Stimulated activated CD8-positive, alpha-beta memory T cell treated with anti-CD3 and anti-CD28 coated beads, Interleukin-4, amount 100 ng/mL, for 24 hours (primary cell): ENCODE results near the gene C16orf87.
A peak's percentile ranks its signal among the peaks of the same experiment; 100 is the strongest.

Source experiments
- DNase-seq: peaks from one replicate; pipeline ENCODE4 v3.0.0-alpha.2; 2020; ENCODE audit warnings: low read depth

C16orf87 gene

DNA sequence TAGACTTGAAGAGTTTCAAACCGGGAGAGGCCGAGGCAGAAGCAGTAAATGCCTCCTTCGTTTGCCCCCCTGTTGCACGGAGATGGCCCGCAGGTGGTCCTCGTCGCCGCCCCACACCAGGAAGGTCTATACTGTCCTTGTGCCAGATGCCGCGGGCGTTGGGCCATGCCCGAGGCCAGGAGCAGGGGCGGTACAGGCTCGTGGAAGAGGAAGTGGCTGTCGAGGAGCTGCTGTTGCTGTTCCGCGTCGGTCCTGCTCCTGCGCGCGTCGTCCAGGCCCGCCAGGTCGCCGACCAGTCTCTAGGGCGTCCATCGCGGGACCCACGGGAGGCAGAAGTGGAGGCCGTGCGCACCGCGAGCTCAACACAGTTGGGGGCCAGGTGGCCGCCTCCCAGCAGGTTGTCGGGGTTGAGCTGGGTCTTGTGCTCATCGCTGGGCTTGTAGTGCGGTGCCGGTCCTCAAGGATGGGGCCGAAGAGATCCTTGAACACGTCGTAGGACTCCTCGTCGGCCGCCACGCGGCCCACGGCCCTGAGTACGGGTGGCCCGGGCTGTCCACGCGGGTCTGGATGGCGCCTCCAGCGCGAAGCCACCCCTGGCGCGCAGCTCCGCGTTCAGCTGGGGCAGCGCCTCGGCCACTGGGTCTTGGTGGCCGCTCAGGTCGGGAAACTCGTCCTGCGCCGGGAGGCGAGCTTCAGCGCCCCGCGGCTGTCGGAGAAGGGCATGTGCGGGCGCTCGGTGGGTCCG is 13.1 kb upstream of the C16orf87 start:
- DNase-seq = no peak

DNA sequence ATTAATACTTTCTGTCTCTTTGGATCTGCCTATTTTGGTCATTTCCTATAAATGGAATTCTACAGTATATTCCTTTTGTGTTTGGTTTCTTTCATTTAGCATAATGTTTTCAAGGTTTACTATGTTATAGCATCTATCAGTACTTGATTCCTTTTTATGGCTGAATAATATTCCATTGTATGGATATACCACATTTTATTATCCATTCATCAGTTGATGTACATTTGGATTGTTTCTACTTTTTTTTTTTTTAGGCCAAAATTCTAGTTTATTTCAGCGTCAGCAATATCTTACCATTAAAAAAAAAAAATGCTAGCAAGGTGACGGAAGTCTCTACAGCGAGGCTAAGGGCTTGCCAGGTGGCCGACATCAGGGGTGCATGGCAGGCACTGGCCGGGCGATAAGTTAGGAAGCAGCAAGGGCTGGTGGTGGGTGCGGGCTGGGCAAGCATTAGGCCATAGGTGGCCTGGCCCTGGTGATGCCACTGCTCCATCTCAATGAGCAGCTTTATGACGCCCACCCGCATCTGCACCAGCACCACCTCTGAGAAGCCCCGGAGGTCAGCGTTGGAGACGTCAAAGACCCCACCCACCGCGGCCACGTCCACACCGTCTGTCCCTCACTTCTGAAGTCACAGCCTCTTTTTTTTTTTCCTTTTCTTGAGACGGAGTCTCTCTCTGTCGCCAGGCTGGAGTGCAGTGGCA is 11.4 kb upstream of the C16orf87 start:
- no peak for DNase-seq

DNA sequence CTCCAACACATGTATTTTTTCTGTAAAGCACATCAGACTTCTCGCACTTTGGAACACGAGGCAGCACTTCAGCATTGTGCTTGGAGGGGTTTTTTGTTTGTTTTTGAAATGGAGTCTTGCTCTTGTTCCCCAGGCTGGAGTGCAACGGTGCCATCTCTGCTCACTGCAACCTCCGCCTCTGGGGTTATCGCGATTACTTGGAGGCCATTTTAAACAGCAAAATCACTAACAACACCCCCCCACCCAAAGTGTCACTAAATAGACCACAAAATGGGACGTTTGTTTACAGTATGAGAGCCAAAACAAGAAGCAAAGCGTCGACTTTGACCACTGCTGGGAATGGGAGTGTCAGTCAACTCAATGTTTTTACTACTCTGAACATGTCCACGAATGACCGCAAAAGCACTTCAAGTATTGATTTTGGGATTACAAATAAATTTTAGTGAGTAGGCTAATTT is 9.0 kb upstream of the C16orf87 start:
- DNase-seq = no peak

DNA sequence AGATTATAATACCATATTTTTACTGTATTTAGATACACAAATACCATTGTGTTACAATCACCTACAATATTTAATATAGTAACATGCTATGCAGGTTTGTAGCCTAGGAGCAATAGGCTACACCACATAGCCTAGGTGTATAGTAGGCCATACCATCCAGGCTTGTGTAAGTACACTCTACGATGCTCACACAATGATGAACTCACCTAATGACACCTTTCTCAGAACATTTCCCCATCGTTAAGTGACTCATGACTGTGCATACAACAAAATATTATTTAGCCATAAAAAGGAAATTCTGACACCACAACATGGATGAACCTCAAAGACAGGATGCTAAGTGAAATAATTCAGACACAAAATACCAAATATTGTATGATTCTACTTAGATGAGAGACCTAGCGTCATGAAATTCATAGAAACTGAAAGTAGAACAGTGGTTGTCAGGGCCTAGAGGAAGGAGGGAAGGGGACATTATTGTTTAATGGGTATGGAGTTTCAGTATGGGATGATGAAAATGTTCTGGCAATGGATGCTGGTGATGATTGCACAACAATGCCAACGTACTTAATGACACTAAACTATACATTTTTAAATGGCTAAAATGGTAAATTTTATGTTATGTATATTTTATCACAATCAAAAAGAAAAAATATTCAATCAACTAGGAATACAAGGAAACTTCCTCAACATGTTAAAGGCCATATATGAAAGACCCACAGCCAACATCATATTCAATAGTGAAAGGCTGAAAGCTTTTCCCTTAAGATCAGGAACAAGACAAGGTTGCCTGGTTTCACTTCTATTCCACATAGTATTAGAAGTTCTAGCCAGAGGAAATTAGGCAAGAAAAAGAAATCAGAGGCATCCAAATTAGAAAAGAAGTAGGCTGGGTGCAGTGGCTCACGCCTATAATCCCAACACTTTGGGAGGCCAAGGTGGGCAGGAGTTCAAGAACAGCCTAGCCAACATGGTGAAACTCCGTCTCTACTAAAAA is 5.9 kb upstream of the C16orf87 start:
- DNase-seq = no peak

DNA sequence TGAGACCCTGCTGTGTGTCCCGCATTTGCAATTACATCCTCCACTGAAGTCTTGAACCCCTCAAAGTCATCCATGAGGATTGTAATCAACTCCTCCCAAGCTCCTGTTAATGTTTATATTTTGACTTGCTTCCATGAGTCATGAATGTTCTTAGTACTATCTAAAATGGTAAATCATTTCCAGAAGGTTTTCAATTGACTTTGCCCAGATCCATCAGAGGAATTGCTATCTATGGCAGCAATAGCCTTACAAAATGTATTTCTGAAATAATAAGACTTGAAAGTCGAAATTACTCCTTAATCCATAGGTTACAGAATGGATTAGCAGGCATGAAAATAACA is 2.5 kb upstream of the C16orf87 start:
- DNase-seq = no peak

DNA sequence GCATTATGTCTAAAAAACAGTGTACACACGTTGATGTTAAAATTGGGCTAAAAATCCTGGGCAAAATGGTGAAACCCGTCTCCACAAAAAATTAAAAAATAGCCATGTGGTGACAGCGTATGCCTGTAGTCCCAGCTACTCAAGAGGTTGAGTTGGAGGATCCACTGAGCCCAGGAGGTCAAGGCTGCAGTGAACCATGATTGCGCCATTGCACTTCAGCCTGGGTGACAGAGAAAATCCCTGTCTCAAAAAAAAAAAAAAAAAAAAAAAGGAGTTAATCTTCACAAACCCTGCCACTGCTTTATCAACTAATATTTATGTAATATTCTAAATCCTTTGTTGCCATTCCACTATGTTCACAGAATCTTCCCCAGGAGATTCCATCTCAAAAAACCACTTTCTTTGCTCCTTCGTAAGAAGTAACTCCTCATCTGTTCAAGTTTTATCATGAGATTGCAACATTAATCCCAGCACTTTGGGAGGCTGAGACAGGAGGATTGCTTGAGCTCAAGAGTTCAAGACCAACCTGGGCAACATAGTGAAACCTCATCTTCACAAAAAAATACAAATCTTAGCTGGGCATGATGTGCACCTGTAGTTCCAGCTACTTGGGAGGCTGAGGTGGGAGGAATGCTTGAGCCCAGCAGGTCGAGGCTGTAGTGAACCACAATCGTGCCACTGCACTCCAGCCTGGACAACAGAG is 1.9 kb upstream of the C16orf87 start:
- DNase-seq = no peak

DNA sequence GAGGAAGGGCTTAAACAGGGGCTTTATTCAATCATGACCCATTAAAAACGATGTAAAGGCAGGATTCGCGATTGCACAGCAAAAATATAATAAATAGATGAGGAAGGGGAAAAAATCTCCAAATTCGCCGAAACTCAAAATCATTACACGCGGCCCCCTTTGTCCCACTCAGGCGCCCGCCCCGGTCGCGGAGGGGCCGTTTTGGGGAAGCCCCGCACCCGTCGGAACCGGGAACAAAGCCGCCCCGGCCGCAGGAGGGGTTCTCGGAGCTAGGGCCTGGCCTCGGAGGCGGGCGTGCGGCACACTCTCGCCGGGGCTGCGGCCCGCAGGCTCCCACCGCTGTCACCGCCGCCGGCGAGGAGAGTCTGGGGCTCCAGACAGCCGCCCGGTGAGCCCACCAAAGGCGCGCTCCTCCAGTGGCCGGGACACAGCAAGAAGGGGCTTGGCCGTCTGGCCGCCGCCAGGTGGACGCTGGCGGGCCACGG is 521 bp downstream of the C16orf87 start:
- peak; percentile 11 for DNase-seq

DNA sequence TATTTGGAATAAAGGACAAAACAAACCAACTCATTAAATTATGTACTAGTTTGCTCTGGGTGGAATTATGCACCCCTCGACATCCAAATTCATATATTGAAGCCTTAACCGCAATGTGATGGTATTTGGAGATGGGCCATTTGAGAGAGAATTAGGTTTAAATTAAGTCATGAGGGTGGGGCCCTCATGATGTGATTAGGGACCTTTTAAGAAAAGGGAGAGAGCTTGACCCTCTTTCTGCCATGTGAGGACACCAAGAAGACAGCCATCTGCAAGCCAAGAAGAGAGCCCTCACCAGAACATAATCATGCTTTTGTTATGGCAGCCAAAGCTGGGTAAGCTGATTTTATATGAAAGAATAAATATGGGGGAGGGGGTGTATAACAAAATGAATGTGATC is 2.0 kb downstream of the C16orf87 start:
- no peak for DNase-seq

DNA sequence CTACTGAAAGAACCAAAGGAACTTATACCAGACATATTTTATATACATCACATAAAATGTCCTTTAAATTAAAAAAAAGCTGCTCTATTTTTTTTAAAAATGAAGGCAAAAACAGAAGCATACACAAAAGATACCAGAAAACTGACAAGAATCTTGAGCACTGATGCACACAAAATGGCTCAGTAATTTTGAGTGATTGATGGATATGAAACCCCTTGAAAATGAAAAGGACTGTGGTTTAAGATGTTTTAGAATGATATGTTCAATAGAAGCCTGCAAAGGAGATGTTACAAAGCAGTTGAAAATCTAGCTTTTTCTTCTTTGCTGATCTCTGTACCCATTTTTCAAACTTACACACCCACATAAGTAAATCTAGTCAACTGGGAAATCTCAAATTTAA is 2.7 kb downstream of the C16orf87 start:
- DNase-seq = no peak

DNA sequence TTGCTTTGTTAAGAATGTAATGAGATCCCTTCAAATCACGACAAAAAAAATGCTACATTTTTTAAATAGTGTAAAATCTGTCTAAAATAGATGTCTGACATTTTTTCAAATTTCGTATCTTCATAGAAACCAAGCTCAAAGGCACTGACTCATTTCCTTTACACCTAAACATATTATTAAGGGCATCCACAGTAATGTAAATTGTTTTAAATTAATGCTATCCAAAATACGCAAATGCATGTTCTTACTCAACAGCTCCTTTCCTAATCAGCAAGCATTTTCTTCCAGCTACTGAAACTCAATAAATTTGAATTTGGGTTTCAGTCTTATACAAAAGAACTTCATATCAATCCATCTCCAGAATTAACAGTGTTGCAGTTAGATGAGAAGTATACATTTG is 4.3 kb downstream of the C16orf87 start:
- DNase-seq = no peak

DNA sequence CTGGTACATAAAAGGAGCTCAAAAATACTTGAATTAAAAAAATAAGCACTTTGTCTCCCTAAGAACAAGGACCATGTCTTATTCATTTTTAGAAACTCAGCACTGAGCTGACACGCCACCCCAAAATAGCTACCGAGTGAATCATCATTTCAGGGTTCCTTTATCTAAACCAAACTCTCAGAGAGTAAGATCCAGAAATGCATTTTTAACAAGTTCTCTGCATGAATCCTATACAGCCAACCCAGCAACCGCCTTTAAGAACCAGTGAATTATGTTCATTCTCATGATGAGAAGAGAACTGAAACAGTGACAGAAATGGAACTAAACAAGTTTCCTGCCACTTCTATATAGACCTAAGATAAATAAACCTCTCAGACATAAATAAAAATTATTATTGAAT is 8.7 kb downstream of the C16orf87 start:
- no peak for DNase-seq

DNA sequence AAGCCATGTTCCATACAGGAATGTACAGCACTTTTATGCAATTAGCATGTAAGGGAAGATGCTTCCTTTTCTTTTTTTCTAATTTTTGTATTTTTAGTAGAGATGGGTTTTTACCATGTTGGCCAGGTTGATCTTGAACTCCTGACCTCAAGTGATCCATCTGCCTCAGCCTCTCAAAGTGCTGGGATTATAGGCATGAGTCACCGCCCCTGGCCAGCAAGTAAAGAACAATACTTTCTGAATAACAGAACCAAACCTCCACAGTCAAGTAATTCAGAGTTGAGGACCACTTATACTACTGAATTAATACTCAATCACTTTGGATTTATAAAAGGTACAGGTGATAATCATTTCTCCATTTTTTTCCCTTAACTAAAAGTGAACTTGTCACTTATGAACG is 13.0 kb downstream of the C16orf87 start:
- DNase-seq = no peak

DNA sequence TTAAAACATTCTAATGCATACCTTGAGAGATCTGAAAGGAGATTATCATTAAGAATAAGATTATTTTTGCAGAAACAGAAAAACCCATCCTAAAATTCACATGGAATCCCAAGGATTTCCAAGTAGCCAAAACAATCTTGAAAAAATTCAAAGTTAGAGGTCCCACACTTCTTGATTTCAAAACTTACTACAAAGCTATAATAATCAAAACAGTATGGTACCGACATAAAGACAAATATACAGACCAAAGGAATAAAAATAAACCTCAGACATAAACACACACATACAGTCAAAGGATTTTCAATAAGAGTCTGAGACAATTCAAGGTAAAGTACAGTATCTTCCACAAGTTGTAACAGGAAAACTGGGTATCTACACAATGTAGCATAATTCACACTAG is 16.2 kb downstream of the C16orf87 start:
- no peak for DNase-seq

DNA sequence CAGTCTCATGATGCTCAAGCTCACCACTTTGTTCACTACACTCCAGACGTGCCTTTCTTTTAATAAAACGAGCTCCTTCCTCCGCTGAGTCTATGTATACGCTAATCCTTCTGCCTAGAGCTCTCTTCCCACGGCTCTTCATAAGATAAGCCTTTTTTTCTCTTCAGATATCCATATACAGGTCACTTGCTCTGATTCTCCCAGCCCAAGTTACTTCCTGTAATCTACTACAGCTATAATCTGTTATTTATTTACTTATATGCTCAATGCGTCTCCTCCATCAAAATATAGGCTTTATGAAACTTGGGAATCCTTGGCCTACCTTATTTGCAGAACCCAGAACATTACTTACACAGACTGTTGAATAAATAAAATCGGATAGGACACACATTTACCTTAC is 17.4 kb downstream of the C16orf87 start:
- no peak for DNase-seq

DNA sequence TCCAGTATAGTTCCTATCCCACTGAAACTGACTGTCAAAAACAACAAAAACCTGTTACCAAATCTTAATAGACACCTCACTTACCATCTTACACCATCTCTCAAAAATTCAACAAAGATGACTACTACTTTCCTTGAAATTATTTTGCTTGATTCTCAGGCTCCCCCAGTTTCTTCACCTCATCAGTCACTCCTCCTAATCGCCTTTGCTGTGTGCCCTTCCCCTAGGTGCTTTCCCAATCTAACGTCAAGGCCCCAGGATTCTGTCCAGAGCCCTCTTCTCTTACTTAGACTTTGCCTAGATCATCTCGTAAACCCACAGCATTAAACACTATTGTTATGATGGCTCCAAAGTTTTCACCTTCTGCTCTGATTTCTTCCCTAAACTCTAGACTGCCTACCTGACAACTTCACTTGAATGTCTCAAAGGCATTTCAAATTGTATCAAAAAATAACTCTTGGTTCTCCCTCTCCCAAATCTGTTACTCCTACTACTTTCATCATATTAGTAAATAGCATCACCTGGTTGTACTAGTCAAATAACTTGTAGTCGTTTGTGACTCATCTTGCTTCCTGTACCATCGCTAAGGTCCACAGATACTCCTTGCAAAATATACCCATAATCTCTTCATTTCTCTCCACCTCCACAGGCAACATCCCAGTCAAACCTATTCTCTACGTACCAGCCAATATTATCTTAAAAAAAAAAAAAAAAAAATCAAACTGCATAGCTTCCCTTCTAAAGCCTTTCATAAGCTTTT is 18.0 kb downstream of the C16orf87 start:
- DNase-seq = no peak

DNA sequence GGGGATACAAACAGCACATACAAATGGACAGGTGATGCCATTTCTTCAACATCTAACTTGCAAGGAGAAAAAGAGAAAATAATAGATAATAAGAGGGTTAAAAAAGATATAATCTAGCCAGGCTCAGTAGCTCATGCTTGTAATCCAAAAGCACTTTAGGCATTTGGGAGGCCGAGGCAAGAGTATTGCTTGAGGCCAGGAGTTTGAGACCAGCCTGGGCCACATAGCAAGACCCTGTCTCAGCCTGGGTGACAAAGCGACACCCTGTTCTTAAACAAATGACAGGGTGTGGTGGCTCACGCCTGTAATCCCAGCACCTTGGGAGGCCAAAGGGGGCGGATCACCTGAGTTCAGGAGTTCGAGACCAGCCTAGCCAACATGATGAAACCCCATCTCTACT is 19.3 kb downstream of the C16orf87 start:
- DNase-seq = no peak

DNA sequence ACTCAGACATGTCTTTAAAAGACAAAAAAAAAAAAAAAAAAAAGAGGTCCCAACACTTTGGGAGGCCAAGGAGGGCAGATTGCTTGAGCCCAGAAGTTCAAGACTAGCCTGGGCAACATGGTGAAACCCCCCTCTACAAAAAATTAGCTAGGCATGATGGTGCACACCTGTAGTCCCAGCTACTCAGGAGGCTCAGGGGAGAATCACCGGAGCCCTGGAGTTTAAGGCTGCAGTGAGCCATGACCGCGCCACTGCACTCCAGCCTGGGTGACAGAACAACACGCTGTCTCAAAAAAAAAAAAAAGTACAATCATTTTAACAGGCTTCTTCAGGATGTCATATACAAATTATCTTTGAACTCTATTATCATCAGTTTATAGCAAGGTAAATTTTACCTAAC is 22.0 kb downstream of the C16orf87 start:
- DNase-seq = no peak

DNA sequence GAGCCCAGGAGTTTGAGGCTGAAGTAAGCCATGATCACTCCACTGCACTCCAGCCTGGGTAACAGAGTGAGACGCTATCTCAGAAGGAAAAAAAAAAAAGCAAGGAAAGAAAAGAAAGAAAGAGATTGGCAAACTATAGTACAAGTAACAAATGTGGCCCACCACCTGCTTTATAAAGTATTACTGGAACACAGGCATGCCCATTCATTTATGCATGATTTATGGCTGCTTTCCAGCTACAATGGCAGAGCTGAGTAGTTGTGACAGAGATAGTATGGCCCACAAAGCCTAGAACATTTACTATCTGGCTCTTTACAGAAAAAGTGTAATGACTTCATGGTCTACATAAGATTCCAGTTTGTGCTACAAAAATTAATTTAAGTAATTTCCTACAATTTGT is 23.6 kb downstream of the C16orf87 start:
- DNase-seq = no peak

DNA sequence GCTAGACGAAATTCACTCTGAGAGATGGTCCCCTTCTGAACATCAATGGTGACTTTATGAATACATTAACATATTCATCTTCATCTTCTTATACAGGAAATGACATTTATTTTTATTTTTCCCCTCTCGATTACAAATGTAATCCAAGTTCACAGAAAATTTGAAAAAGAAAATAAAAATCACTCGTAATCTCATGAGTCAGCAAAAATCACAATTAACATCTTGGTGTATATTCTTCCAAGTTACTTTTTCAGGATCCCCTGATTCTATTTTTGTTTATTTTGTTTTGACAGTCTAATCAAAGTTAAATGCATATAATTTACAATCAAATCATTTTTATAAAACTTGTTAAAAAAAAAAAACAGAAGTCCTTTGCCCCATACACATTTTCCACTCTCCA is 27.6 kb downstream of the C16orf87 start:
- no peak for DNase-seq

DNA sequence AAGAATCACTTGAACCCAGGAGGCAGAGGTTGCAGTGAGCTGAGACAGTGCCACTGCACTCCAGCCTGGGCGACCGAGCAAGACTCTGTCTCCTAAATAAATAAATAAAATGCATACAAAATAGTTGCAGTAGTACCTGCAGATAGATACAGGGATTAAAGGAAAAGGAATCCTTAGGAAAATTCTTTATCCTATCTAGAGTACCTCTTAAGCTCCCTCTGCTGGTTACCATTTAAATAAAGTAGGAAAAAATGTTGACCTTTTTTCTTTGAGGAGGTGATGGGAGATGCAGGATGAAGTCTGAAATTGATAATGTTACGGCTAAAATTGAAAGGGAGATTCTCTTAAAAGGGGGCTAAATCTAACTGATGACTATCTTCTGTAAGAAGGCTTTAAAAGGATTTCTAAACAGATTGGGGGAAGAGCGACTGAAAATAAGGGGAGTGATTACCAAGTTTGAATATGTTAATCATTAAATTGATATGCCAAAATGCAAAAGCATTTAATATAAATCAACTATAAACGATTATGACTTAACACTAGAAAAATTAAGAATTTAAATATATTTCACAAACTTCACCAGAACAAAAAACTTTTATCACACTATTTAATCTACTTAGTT is 29.4 kb downstream of the C16orf87 start:
- DNase-seq = no peak

DNA sequence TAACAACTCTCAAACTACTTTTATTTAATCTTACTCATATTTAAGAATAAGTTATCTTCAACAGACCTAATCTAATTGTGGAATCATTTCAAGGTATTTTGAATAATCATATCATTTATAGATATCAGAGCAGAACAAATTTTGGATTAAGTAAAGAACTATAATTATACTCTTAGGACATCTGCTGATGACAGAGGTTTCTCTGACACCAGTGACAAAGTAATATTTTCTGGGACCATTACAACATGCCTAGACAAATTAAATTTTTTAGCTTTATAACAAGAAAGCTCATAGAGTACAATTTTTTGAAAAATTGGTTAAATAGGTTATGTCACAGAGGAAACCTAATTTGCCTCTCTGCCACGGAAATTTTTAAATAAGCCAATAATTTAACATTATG is 30.5 kb downstream of the C16orf87 start:
- no peak for DNase-seq
